HepG2 (cell line): ENCODE measurements around the gene CACTIN. TPM values are rescaled to one million over a fixed set of nuclear protein-coding genes. Genes with fewer than 3 reads are reported as not detected.

Experiments used
- ATAC-seq: fragments of 200-7000 bp; cut with Tn5 transposase; 3 replicates; pipeline ENCODE4 v1.9.1; 2020; ENCODE audit warnings: mild to moderate bottlenecking, moderate library complexity
- BruUV-seq: library from RNA; stranded (reverse); fragments of 400-500 nt; replicated peaks from 2 replicates; lab custom pipeline; 2021; lab: Mats Ljungman, UMichigan
- CTCF ChIA-PET: fragments of 300-600 bp; formaldehyde crosslinking; extraction: SDS; loops from one replicate; lab custom pipeline; 2021; ENCODE audit warnings: low total read pairs, inconsistent platforms, low intra/inter-chr PET ratio; lab: Yijun Ruan, JAX
- POLR2A ChIA-PET: fragments of 350-600 bp; sonication (Branson Sonifier 250); formaldehyde crosslinking; loops from one replicate; lab custom pipeline; 2020; ENCODE audit warnings: antibody characterized with exemption, inconsistent platforms; lab: Yijun Ruan, JAX
- DNase-seq: peaks from one replicate; pipeline ENCODE4 v3.0.0-alpha.2; 2015; ENCODE audit warnings: low spot score
- FAIRE-seq: peaks from 3 replicates; lab custom pipeline; 2011; peaks lifted over from hg19 to GRCh38; lab: Jason Lieb, UNC
- H2AFZ ChIP-seq: one replicate; pipeline ENCODE4 v1.6.1; 2011; ENCODE audit warnings: low read length, inconsistent platforms
- H3K27ac ChIP-seq: fragments of 300-600 bp; 3 replicates; pipeline ENCODE4 v1.8.0; 2011; ENCODE audit warnings: mixed run types, mild to moderate bottlenecking, mixed read lengths, low read length, inconsistent platforms; ENCODE audit not compliant: insufficient read depth; ENCODE audit errors: extremely low read length
- H3K27me3 ChIP-seq, 2 experiments: fragments of 200-600 bp in 1 of 2; 2 replicates in 1 of 2; 3 replicates in 1 of 2; pipeline versions ENCODE4 v1.6.0 to v1.8.0; 2011; ENCODE audit warnings: low read length in 2 of 2, mild to moderate bottlenecking in 2 of 2, moderate library complexity in 2 of 2, inconsistent platforms in 1 of 2; ENCODE audit not compliant: insufficient read depth in 2 of 2, control insufficient read depth in 1 of 2
- H3K36me3 ChIP-seq, 2 experiments: fragments of 200-600 bp in 1 of 2; replicated peaks in 1 of 2; 2 replicates in 1 of 2; 3 replicates in 1 of 2; pipeline versions ENCODE4 v1.5.1 to v1.8.0; 2011; ENCODE audit warnings: low read length in 2 of 2, inconsistent platforms in 1 of 2; ENCODE audit not compliant: insufficient read depth in 2 of 2, control insufficient read depth in 1 of 2
- H3K4me1 ChIP-seq: 2 replicates; pipeline ENCODE4 v1.5.1; 2012; ENCODE audit warnings: low read length, inconsistent platforms; ENCODE audit not compliant: insufficient read depth
- H3K4me2 ChIP-seq: 2 replicates; pipeline ENCODE4 v1.6.0; 2011; ENCODE audit warnings: low read depth, low read length, inconsistent platforms
- H3K4me3 ChIP-seq, 3 experiments: fragments of 200-600 bp in 1 of 3; sonication (generic), shearing (Covaris generic) in 1 of 3; replicated peaks in 1 of 3; 2 replicates each; pipeline ENCODE4 v1.5.1; 2011 to 2016; ENCODE audit warnings: low read length in 3 of 3, inconsistent platforms in 2 of 3, low read depth in 2 of 3, mild to moderate bottlenecking in 2 of 3, control low read depth in 1 of 3, mixed read lengths in 1 of 3; ENCODE audit not compliant: insufficient read depth in 1 of 3
- H3K79me2 ChIP-seq: one replicate; pipeline ENCODE4 v1.6.1; 2011; ENCODE audit warnings: low read length, inconsistent platforms; ENCODE audit not compliant: insufficient read depth
- H3K9ac ChIP-seq: 2 replicates; pipeline ENCODE4 v1.6.0; 2011; ENCODE audit warnings: mild to moderate bottlenecking, low read depth, low read length, inconsistent platforms; ENCODE audit not compliant: insufficient read depth
- H3K9me3 ChIP-seq: 2 replicates; pipeline ENCODE4 v1.5.1; 2012; ENCODE audit warnings: mild to moderate bottlenecking, low read length
- H4K20me1 ChIP-seq: 2 replicates; pipeline ENCODE4 v1.6.0; 2011; ENCODE audit warnings: inconsistent platforms, mild to moderate bottlenecking, low read length, moderate library complexity; ENCODE audit not compliant: insufficient read depth
- BORCS8-MEF2B ChIP-seq: sonication (generic); formaldehyde crosslinking; IDR thresholded peaks from 2 replicates; pipeline ENCODE4 v1.8.0; 2022; ENCODE audit warnings: mild to moderate bottlenecking, missing genetic modification reagents
- CHCHD3 ChIP-seq: sonication (generic); formaldehyde crosslinking; IDR thresholded peaks from 2 replicates; pipeline ENCODE4 v1.8.0; 2022; ENCODE audit warnings: mild to moderate bottlenecking, missing genetic modification reagents, moderate library complexity
- MTERF4 ChIP-seq: sonication (generic); formaldehyde crosslinking; IDR thresholded peaks from 2 replicates; pipeline ENCODE4 v1.8.0; 2023; ENCODE audit warnings: mild to moderate bottlenecking, missing genetic modification reagents
- RERE ChIP-seq: IDR thresholded peaks from 2 replicates; pipeline ENCODE4 v1.6.1; 2016; ENCODE audit warnings: low read depth, missing genetic modification reagents, missing compliant biosample characterization
- RXRA ChIP-seq: sonication (generic); formaldehyde crosslinking; IDR thresholded peaks from 2 replicates; pipeline ENCODE4 v1.5.1; 2020; ENCODE audit warnings: missing genetic modification reagents
- THAP8 ChIP-seq: sonication (generic); formaldehyde crosslinking; IDR thresholded peaks from 2 replicates; pipeline ENCODE4 v1.5.1; 2020; ENCODE audit warnings: missing genetic modification reagents, mild to moderate bottlenecking, borderline replicate concordance
- TSC22D2 ChIP-seq: sonication (generic); formaldehyde crosslinking; IDR thresholded peaks from 2 replicates; pipeline ENCODE4 v1.5.1; 2020; ENCODE audit warnings: missing genetic modification reagents, mild to moderate bottlenecking, borderline replicate concordance
- ZNF34 ChIP-seq: sonication (generic); formaldehyde crosslinking; IDR thresholded peaks from 2 replicates; pipeline ENCODE4 v1.4.0; 2020; ENCODE audit warnings: mild to moderate bottlenecking, missing genetic modification reagents, borderline replicate concordance
- ZNF780A ChIP-seq: sonication (generic); formaldehyde crosslinking; IDR thresholded peaks from 2 replicates; pipeline ENCODE4 v1.8.0; 2022; ENCODE audit warnings: mild to moderate bottlenecking, missing genetic modification reagents, moderate library complexity
- ZNF878 ChIP-seq: sonication (generic); formaldehyde crosslinking; IDR thresholded peaks from 2 replicates; pipeline ENCODE4 v1.8.1; 2023; ENCODE audit warnings: mild to moderate bottlenecking, missing genetic modification reagents, moderate library complexity
- WGBS: methylation state at CpG from one replicate; pipeline ENCODE4 v1.1.6; 2017; ENCODE audit warnings: low lambda C conversion rate; 5-methylcytosine and 5-hydroxymethylcytosine counted together
- in situ Hi-C: cut with HindIII; loops from 2 replicates; pipeline ENCODE4 v1.10.0; 2017; ENCODE audit warnings: low pct_unique_long_range_greater_than_20kb; ENCODE audit not compliant: extremely low pct_ligation_motif_present
- intact Hi-C: fragments of 100-400 bp; cut with micrococcal nuclease; formaldehyde crosslinking; loops from one replicate; pipeline ENCODE4 v1.10.0; 2022; ENCODE audit not compliant: unreplicated experiment
- polyA plus RNA-seq, 8 experiments: library from polyadenylated mRNA; depleted of rRNA in 3 of 8; stranded (reverse) in 7 of 8; unstranded in 1 of 8; fragments of >200 nt; fragmentation: Illumina TruSeq in 4 of 8; extraction: Trizol in 4 of 8; gene quantifications; 2 replicates each; pipeline versions ENCODE4 v1.2.1 to v1.2.3, GENCODE V29; 2011 to 2016; ENCODE audit warnings: low read depth in 4 of 8, missing spikeins in 1 of 8, mixed read lengths in 1 of 8; ENCODE audit not compliant: insufficient read depth in 1 of 8
- total RNA-seq, 5 experiments: library from RNA; depleted of rRNA; stranded (reverse); fragments of >200 nt; fragmentation: Illumina TruSeq; extraction: Trizol; gene quantifications; 2 replicates each; pipeline ENCODE4 v1.2.3, GENCODE V29; 2016; ENCODE audit warnings: low read depth in 1 of 5

Gene CACTIN
- total and polyA plus RNA-seq, 2 of the 13 experiments (the other 11 are each of a cell fraction or from before 2014, with no cell fraction given), result 10.0 to 16.6 TPM

GRCh38 chr19:3633559-3633988 lies 7.0 kb upstream of the CACTIN start:
- Histone ChIP-seq H3K9me3 (no peaks in the 10 kb centered on the region), H4K20me1 (no peaks in the 10 kb centered on the region), H3K4me1 (no peaks in the 10 kb centered on the region), H3K79me2 (no peaks in the 10 kb centered on the region), H3K27me3 (no peaks in the 10 kb centered on the region), H2AFZ (no peak overlapping the region), H3K4me3 (no peak overlapping the region), H3K27ac (no peak overlapping the region), H3K4me2 (no peak overlapping the region), H3K9ac (no peak overlapping the region), H3K36me3 (0 out of 5 replicates have a peak, but pooled peaks cover 0 to 4% of the 10 kb centered on the region in 2 experiments)
- no peak for FAIRE-seq
- 85% methylated on average over 18 of the region's 22 CpGs for WGBS
- no peak for DNase-seq
- POLR2A ChIA-PET, result no interaction called here
- in situ Hi-C loops, result no loop called here
- ATAC-seq, result no peak
- intact Hi-C loops, result no loop called here
- CTCF ChIA-PET, result no interaction called here
- BruUV-seq, result no TSS peak
- TF ChIP-seq CHCHD3, result no peak

GRCh38 chr19:3632739-3633558 lies 6.4 kb upstream of the CACTIN start:
- H3K4me3 ChIP-seq, result no peak overlapping the region
- FAIRE-seq (no peak), DNase-seq (no peak), ATAC-seq (no peak)
- in situ Hi-C loops (no loop called here), intact Hi-C loops (no loop called here)
- no peaks in the 10 kb centered on the region for H3K9me3 ChIP-seq
- no peaks in the 10 kb centered on the region for H3K4me1 ChIP-seq
- ChIA-PET CTCF (no interaction called here), POLR2A (no interaction called here)
- H4K20me1 ChIP-seq, result no peaks in the 10 kb centered on the region
- H3K36me3 ChIP-seq, result 0 out of 5 replicates have a peak, but pooled peaks cover 0 to 4% of the 10 kb centered on the region in 2 experiments
- BruUV-seq, result no TSS peak
- H2AFZ ChIP-seq, result no peak overlapping the region
- no peak overlapping the region for H3K9ac ChIP-seq
- H3K4me2 ChIP-seq, result no peak overlapping the region
- 96% methylated on average over 45 of the region's 50 CpGs for WGBS
- no peaks in the 10 kb centered on the region for H3K27me3 ChIP-seq
- no peak overlapping the region for H3K27ac ChIP-seq
- H3K79me2 ChIP-seq, result no peaks in the 10 kb centered on the region
- no peak for TF ChIP-seq ZNF34 (CRISPR knock-in tag)
- no peak for TF ChIP-seq ZNF780A
- TF ChIP-seq TSC22D2 (CRISPR knock-in tag), result no peak
- no peak for TF ChIP-seq MTERF4
- no peak for TF ChIP-seq BORCS8-MEF2B (CRISPR knock-in tag)
- TF ChIP-seq RERE (CRISPR knock-in tag), result no peak
- no peak for TF ChIP-seq ZNF878 (CRISPR knock-in tag)
- no peak for TF ChIP-seq RXRA
- TF ChIP-seq THAP8, result no peak
